ENCODE measurements around the gene COG1.

COG1 gene

GRCh38 chr17:73191443-73192205 is 1.2 kb upstream of the COG1 start:
- peak overlapping the region; percentile 69 for H2AFZ ChIP-seq (ENCODE audit: low read depth, low read length)
- ATAC-seq (ENCODE audit: insufficient read depth, low read depth): peak; percentile 39
- H3K27me3 ChIP-seq (ENCODE audit: insufficient read depth, low read length, poor library complexity): no peaks in the 10 kb centered on the region
- peak overlapping the region; percentile 87 for H3K9ac ChIP-seq (ENCODE audit: low read depth, low read length)
- peaks cover 53% of the 10 kb centered on the region for H3K79me2 ChIP-seq (ENCODE audit: insufficient read depth, low read length)
- H3K9me3 ChIP-seq (ENCODE audit: insufficient read depth, low read length, severe bottlenecking): no peaks in the 10 kb centered on the region
- no peaks in the 10 kb centered on the region for H4K20me1 ChIP-seq (ENCODE audit: insufficient read depth, low read length)
- no peak for TF ChIP-seq EZH2 (IDR thresholded peaks at IDR 0.05; ENCODE audit: borderline replicate concordance, low read depth, low read length, severe bottlenecking)
- TF ChIP-seq CTCF (IDR thresholded peaks at IDR 0.05; ENCODE audit: borderline replicate concordance, extremely low read depth, low read length, poor library complexity, severe bottlenecking): peak; percentile 94
- peaks cover 25% of the 10 kb centered on the region for H3K4me1 ChIP-seq (ENCODE audit: insufficient read depth, low read length)
- DNase-seq: peak; percentile 78
- H3K4me2 ChIP-seq (ENCODE audit: insufficient read depth, low read length): peak overlapping the region; percentile 67
- H3K36me3 ChIP-seq (ENCODE audit: insufficient read depth, low read length): peaks cover 23% of the 10 kb centered on the region
- H3K27ac ChIP-seq (ENCODE audit: low read length): peak overlapping the region; percentile 99
- peak overlapping the region; percentile 49 to 76 for H3K4me3 ChIP-seq (ENCODE audit: low read depth in 1 of 2, low read length in 2 of 2)

GRCh38 chr17:73192206-73192893 is 505 bp upstream of the COG1 start:
- H3K27ac ChIP-seq (ENCODE audit: low read length): peak overlapping the region; percentile 99
- TF ChIP-seq EZH2 (IDR thresholded peaks at IDR 0.05; ENCODE audit: borderline replicate concordance, low read depth, low read length, severe bottlenecking) (no peak), CTCF (IDR thresholded peaks at IDR 0.05; ENCODE audit: borderline replicate concordance, extremely low read depth, low read length, poor library complexity, severe bottlenecking) (peak; percentile 10)
- peak overlapping the region; percentile 49 to 76 for H3K4me3 ChIP-seq (ENCODE audit: low read depth in 1 of 2, low read length in 2 of 2)
- H3K27me3 ChIP-seq (ENCODE audit: insufficient read depth, low read length, poor library complexity): no peaks in the 10 kb centered on the region
- peak overlapping the region; percentile 87 for H3K9ac ChIP-seq (ENCODE audit: low read depth, low read length)
- ATAC-seq (ENCODE audit: insufficient read depth, low read depth): peak; percentile 67
- peaks cover 53% of the 10 kb centered on the region for H3K79me2 ChIP-seq (ENCODE audit: insufficient read depth, low read length)
- DNase-seq: peak; percentile 77
- H3K4me2 ChIP-seq (ENCODE audit: insufficient read depth, low read length): peak overlapping the region; percentile 67
- H4K20me1 ChIP-seq (ENCODE audit: insufficient read depth, low read length): no peaks in the 10 kb centered on the region
- no peaks in the 10 kb centered on the region for H3K9me3 ChIP-seq (ENCODE audit: insufficient read depth, low read length, severe bottlenecking)
- peaks cover 25% of the 10 kb centered on the region for H3K4me1 ChIP-seq (ENCODE audit: insufficient read depth, low read length)
- H3K36me3 ChIP-seq (ENCODE audit: insufficient read depth, low read length): peaks cover 30% of the 10 kb centered on the region
- peak overlapping the region; percentile 69 for H2AFZ ChIP-seq (ENCODE audit: low read depth, low read length)

- Histone ChIP-seq H3K36me3 (ENCODE audit: insufficient read depth, low read length) (peaks cover 48% of the 10 kb centered on the region), H4K20me1 (ENCODE audit: insufficient read depth, low read length) (peaks cover 8% of the 10 kb centered on the region; the same call in 1 of the 2 replicates), H3K9ac (ENCODE audit: low read depth, low read length) (no peak overlapping the region; the same call in 1 of the 2 replicates), H3K4me2 (ENCODE audit: insufficient read depth, low read length) (peak overlapping the region; percentile 35; the same call in 1 of the 2 replicates), H2AFZ (ENCODE audit: low read depth, low read length) (no peak overlapping the region), H3K4me3 (ENCODE audit: low read depth in 1 of 2, low read length in 2 of 2) (0 out of 4 replicates have a peak overlapping the region, but pooled peaks of 1 of the 2 experiments have one; percentile 14), H3K79me2 (ENCODE audit: insufficient read depth, low read length) (peaks cover 50% of the 10 kb centered on the region), H3K9me3 (ENCODE audit: insufficient read depth, low read length, severe bottlenecking) (no peaks in the 10 kb centered on the region), H3K4me1 (ENCODE audit: insufficient read depth, low read length) (peaks cover 25% of the 10 kb centered on the region), H3K27ac (ENCODE audit: low read length) (no peak overlapping the region), H3K27me3 (ENCODE audit: insufficient read depth, low read length, poor library complexity) (no peaks in the 10 kb centered on the region)
- no peak for ATAC-seq (ENCODE audit: insufficient read depth, low read depth)
- DNase-seq: no peak
- TF ChIP-seq EZH2 (IDR thresholded peaks at IDR 0.05; ENCODE audit: borderline replicate concordance, low read depth, low read length, severe bottlenecking) (no peak), CTCF (IDR thresholded peaks at IDR 0.05; ENCODE audit: borderline replicate concordance, extremely low read depth, low read length, poor library complexity, severe bottlenecking) (no peak)
Measured at GRCh38 chr17:73194514-73195222, 1.8 kb downstream of the COG1 start.

Measured in DND-41 (cell line).